ENCODE data around the gene RPTOR.

DNA sequence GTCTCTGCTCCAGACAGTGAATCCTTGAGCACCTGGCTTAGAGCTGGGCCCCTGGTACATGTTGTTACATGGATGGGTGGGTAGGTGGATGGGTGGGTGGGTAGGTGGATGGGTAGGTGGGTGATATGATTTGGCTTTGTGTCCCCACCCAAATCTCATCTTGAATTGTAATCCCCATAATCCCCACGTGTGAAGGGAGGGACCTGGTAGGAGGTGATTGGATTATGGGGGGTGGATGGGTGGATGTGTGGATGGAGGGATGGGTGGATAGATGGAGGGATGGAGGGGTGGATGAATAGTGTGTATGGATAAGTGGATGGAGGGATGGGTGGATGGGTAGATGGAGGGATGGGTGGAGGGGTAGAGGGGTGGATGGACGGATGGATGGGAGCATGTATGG lies 41.6 kb upstream of the RPTOR start:
- TF ChIP-seq RARB (CRISPR knock-in tag; IDR thresholded peaks at IDR 0.05) (no peak), ISL1 (CRISPR knock-in tag; IDR thresholded peaks at IDR 0.05) (no peak), GLIS3 (CRISPR knock-in tag; IDR thresholded peaks at IDR 0.05) (no peak), TSHZ2 (CRISPR knock-in tag; IDR thresholded peaks at IDR 0.05) (no peak), ESRRG (CRISPR knock-in tag; IDR thresholded peaks at IDR 0.05) (no peak), ZFP3 (CRISPR knock-in tag; IDR thresholded peaks at IDR 0.05) (no peak)

Data from SK-N-SH treated with all-trans-retinoic acid at 6 μM for 48 hours (cell line).